Measurements from ENCODE around the gene TMEM51. TPM values are rescaled to one million over a fixed set of nuclear protein-coding genes. Genes with fewer than 3 reads are reported as not detected.
A peak's percentile ranks its signal among the peaks of the same experiment; 100 is the strongest.

The TMEM51 gene
- total and polyA plus RNA-seq, 10 of the 15 experiments (the other 5 are each of a cell fraction or from before 2014, with no cell fraction given) = 0.55 to 4.8 (median 3.1) TPM

DNA sequence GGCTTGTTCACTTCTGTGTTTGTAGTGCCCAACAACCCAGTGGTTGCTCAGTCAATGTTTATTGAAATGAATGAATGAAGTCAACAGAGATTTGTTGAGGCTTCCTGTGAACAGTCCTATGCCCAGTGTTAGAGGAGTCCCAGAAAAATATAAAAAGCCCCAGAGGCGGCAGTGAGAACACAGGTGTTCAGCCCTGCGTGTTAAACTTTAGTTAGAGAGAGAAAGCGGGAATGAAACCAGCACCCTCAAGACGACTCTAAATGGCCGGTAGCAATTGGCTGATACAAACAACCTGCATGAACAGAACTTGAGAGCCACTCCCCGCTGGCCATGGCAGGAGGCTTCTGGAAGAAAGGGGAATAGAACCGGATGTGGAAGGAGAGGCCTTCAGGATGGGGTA, 22.6 kb downstream of the TMEM51 start:
- CTCF ChIA-PET = no interaction called here
- in situ Hi-C loops (cut with MboI) = no loop called here
- Histone ChIP-seq H3K4me3 (no peak overlapping the region), H3K36me3 (ENCODE audit: control insufficient read depth in 2 of 2, insufficient read depth in 2 of 2, low read length in 1 of 2) (no peaks in the 10 kb centered on the region), H4K20me1 (ENCODE audit: control insufficient read depth, insufficient read depth) (no peaks in the 10 kb centered on the region), H2AFZ (ENCODE audit: control insufficient read depth, low read depth, low read length) (peak overlapping the region; percentile 52), H3K9me3 (replicated peaks; ENCODE audit: control insufficient read depth, insufficient read depth, low read length) (peaks cover 2% of the 10 kb centered on the region; the same call in 2 of the 3 replicates), H3K4me2 (ENCODE audit: control insufficient read depth, insufficient read depth) (peak overlapping the region; percentile 30; the same call in 1 of the 2 replicates), H3K79me2 (ENCODE audit: control insufficient read depth, insufficient read depth, low read length) (peaks cover 5% of the 10 kb centered on the region), H3K4me1 (ENCODE audit: control insufficient read depth, insufficient read depth, low read length) (peaks cover 44% of the 10 kb centered on the region), H3K27me3 (replicated peaks in 1 of 2; ENCODE audit: control insufficient read depth in 2 of 2, insufficient read depth in 2 of 2, low read length in 1 of 2) (no peaks in the 10 kb centered on the region), H3K9ac (ENCODE audit: control insufficient read depth, insufficient read depth, low read length) (peak overlapping the region; percentile 38), H3K27ac (ENCODE audit: control insufficient read depth, insufficient read depth) (peak overlapping the region; percentile 79)
- SMC1A ChIA-PET (ENCODE audit: uncharacterized antibody, unreplicated experiment) = interaction anchor here (1.1 to 3.2 kb wide), 7 partner anchors 11 to 95 kb away, joined by 3 to 17 read pairs (median 4); no protein-coding TSS in a partner anchor
- no peak for TF ChIP-seq WRNIP1 (IDR thresholded peaks at IDR 0.05; ENCODE audit: borderline replicate concordance, low read depth, low read length)
- TF ChIP-seq ASH2L (IDR thresholded peaks at IDR 0.05; ENCODE audit: borderline replicate concordance, low read depth) = no peak
- 0 out of 2 replicates have a peak, but pooled peaks have one; percentile 1 for TF ChIP-seq FOXM1 (IDR thresholded peaks at IDR 0.05; ENCODE audit: low read depth, low read length)
- TF ChIP-seq ZNF24 (IDR thresholded peaks at IDR 0.05) = peak; percentile 90
- 0 out of 2 replicates have a peak, but pooled peaks have one; percentile 22 for TF ChIP-seq MTA3 (IDR thresholded peaks at IDR 0.05; ENCODE audit: borderline replicate concordance, low read length)
- TF ChIP-seq STAT3 (IDR thresholded peaks at IDR 0.05; ENCODE audit: low read depth, low read length) = no peak
- no peak for TF ChIP-seq MTA2 (IDR thresholded peaks at IDR 0.05; ENCODE audit: low read depth)
- FAIRE-seq (no peak), ATAC-seq (peak; percentile 80), DNase-seq (ENCODE audit: low read depth, low spot score) (peak; percentile 42)
- no TSS peak for BruUV-seq (replicated peaks)
- WGBS (ENCODE audit: insufficient coverage, insufficient replicate concordance, low lambda C conversion rate, missing lambda C conversion rate) = 30% methylated on average over 7 of the region's 7 CpGs
- RAD21 ChIA-PET (ENCODE audit: unreplicated experiment) = interaction anchor here (1.3 kb wide), 1 partner anchor 47 kb away, joined by 4 read pairs; no protein-coding TSS in a partner anchor
- POLR2A ChIA-PET = interaction anchor here (3.1 kb wide), 1 partner anchor 20 kb away, joined by 12 read pairs; no protein-coding TSS in a partner anchor
- intact Hi-C loops (cut with micrococcal nuclease; ENCODE audit: unreplicated experiment) = no loop called here

Measured in GM12878 (cell line).